ENCODE results near the gene CLCN6. TPM values are rescaled to one million over a fixed set of nuclear protein-coding genes. Genes with fewer than 3 reads are reported as not detected.
A peak's percentile ranks its signal among the peaks of the same experiment; 100 is the strongest.

CLCN6 gene
- total RNA-seq, 2 donors from 2014 or later: 29.6 to 31.5 TPM

- Mint-ChIP-seq H3K27me3 (ENCODE audit: insufficient read depth) (no peaks in the 10 kb centered on the region), H3K9me3 (no peaks in the 10 kb centered on the region), H3K4me1 (peaks cover 24% of the 10 kb centered on the region), H3K27ac (peak overlapping the region; percentile 65), H3K4me3 (no peak overlapping the region), H3K36me3 (ENCODE audit: low read depth) (peaks cover 34% of the 10 kb centered on the region)
- Histone ChIP-seq H3K36me3 (ENCODE audit: control insufficient read depth, insufficient read depth, low read length) (peaks cover 31% of the 10 kb centered on the region), H3K9me3 (ENCODE audit: control insufficient read depth, low read length) (no peaks in the 10 kb centered on the region), H3K9ac (ENCODE audit: extremely low read depth, low read length, poor library complexity, severe bottlenecking) (no peak overlapping the region), H3K4me3 (ENCODE audit: low read length) (no peak overlapping the region), H3K27me3 (ENCODE audit: control insufficient read depth, insufficient read depth, low read length, poor library complexity, severe bottlenecking) (no peaks in the 10 kb centered on the region), H3K27ac (ENCODE audit: low read depth, low read length) (no peak overlapping the region), H3K4me1 (ENCODE audit: control insufficient read depth, insufficient read depth, low read length) (peaks cover 21% of the 10 kb centered on the region)
- no peak for DNase-seq
- WGBS, 2 experiments (ENCODE audit: insufficient coverage in 1 of 2, insufficient read length in 1 of 2): 94% methylated on average over 13 to 19 of the region's 19 CpGs
- TF ChIP-seq, protein P1, sequence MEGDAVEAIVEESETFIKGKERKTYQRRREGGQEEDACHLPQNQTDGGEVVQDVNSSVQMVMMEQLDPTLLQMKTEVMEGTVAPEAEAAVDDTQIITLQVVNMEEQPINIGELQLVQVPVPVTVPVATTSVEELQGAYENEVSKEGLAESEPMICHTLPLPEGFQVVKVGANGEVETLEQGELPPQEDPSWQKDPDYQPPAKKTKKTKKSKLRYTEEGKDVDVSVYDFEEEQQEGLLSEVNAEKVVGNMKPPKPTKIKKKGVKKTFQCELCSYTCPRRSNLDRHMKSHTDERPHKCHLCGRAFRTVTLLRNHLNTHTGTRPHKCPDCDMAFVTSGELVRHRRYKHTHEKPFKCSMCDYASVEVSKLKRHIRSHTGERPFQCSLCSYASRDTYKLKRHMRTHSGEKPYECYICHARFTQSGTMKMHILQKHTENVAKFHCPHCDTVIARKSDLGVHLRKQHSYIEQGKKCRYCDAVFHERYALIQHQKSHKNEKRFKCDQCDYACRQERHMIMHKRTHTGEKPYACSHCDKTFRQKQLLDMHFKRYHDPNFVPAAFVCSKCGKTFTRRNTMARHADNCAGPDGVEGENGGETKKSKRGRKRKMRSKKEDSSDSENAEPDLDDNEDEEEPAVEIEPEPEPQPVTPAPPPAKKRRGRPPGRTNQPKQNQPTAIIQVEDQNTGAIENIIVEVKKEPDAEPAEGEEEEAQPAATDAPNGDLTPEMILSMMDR (conservative IDR thresholded peaks at IDR 0.05): no peak
These were observed 14.9 kb upstream of the CLCN6 start for GRCh38 chr1:11790880-11791715.

- DNase-seq: no peak
- H3K9me3 Mint-ChIP-seq: no peaks in the 10 kb centered on the region
- H3K9ac ChIP-seq (ENCODE audit: extremely low read depth, low read length, poor library complexity, severe bottlenecking): no peak overlapping the region
- no peaks in the 10 kb centered on the region for H3K27me3 ChIP-seq (ENCODE audit: control insufficient read depth, insufficient read depth, low read length, poor library complexity, severe bottlenecking)
- H3K36me3 Mint-ChIP-seq (ENCODE audit: low read depth): peaks cover 38% of the 10 kb centered on the region
- no peak overlapping the region for H3K4me3 ChIP-seq (ENCODE audit: low read length)
- H3K9me3 ChIP-seq (ENCODE audit: control insufficient read depth, low read length): no peaks in the 10 kb centered on the region
- WGBS, 2 experiments (ENCODE audit: insufficient coverage in 1 of 2, insufficient read length in 1 of 2): 92 to 94% methylated on average over 7 to 11 of the region's 11 CpGs
- no peak overlapping the region for H3K4me3 Mint-ChIP-seq
- H3K36me3 ChIP-seq (ENCODE audit: control insufficient read depth, insufficient read depth, low read length): peaks cover 33% of the 10 kb centered on the region
- TF ChIP-seq, protein P1 (conservative IDR thresholded peaks at IDR 0.05): no peak
- H3K4me1 ChIP-seq (ENCODE audit: control insufficient read depth, insufficient read depth, low read length): peaks cover 18% of the 10 kb centered on the region
- H3K27ac Mint-ChIP-seq: peak overlapping the region; percentile 38
- no peaks in the 10 kb centered on the region for H3K27me3 Mint-ChIP-seq (ENCODE audit: insufficient read depth)
- peaks cover 19% of the 10 kb centered on the region for H3K4me1 Mint-ChIP-seq
- no peak overlapping the region for H3K27ac ChIP-seq (ENCODE audit: low read depth, low read length)
These were observed 13.9 kb upstream of the CLCN6 start for GRCh38 chr1:11792106-11792505.

DNA sequence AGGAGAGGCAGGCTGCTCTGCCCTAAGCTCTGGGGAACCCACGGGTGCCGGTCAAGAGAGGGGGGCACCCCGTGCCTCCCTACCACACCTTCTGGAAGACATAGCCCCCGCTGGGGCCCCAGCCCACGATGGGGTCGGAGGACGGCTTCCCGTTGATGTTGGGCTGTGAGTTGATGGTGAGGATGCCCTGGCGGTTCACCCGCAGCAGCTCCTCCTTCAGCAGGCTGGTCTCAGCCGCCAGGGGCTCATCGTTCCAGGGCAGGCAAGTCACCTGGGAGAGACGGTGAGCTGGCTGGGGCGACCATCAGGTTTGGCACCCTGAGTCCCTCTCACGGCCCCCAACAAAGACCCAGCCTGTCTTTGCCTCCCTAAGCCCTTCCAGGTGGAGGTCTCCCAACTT, 12.2 kb upstream of the CLCN6 start:
- Mint-ChIP-seq H3K27me3 (ENCODE audit: insufficient read depth) (no peaks in the 10 kb centered on the region), H3K4me1 (peaks cover 11% of the 10 kb centered on the region), H3K4me3 (no peak overlapping the region), H3K36me3 (ENCODE audit: low read depth) (peaks cover 43% of the 10 kb centered on the region), H3K9me3 (no peaks in the 10 kb centered on the region), H3K27ac (no peak overlapping the region)
- peaks cover 33% of the 10 kb centered on the region for H3K36me3 ChIP-seq (ENCODE audit: control insufficient read depth, insufficient read depth, low read length)
- no peak for DNase-seq
- H3K27me3 ChIP-seq (ENCODE audit: control insufficient read depth, insufficient read depth, low read length, poor library complexity, severe bottlenecking): no peaks in the 10 kb centered on the region
- 93 to 98% methylated on average over 12 to 15 of the region's 15 CpGs for WGBS, 2 experiments (ENCODE audit: insufficient coverage in 1 of 2, insufficient read length in 1 of 2)
- H3K27ac ChIP-seq (ENCODE audit: low read depth, low read length): no peak overlapping the region
- TF ChIP-seq, protein P1 (conservative IDR thresholded peaks at IDR 0.05): no peak
- no peaks in the 10 kb centered on the region for H3K9me3 ChIP-seq (ENCODE audit: control insufficient read depth, low read length)
- no peak overlapping the region for H3K9ac ChIP-seq (ENCODE audit: extremely low read depth, low read length, poor library complexity, severe bottlenecking)
- H3K4me1 ChIP-seq (ENCODE audit: control insufficient read depth, insufficient read depth, low read length): peaks cover 12% of the 10 kb centered on the region
- H3K4me3 ChIP-seq (ENCODE audit: low read length): no peak overlapping the region
